Ascending aorta (tissue), 2 donors: ENCODE results near the gene ARL13A. TPM values are rescaled to one million over a fixed set of nuclear protein-coding genes. Genes with fewer than 3 reads are reported as not detected.

ENCODE experiments used
- DNase-seq, 2 donors: peaks; one replicate each; pipeline ENCODE4 v3.0.0-alpha.2; 2019; ENCODE audit warnings: low spot score in 2 of 2
- H3K27ac ChIP-seq, 2 donors: fragments of 200-600 bp; sonication (generic); one replicate each; pipeline ENCODE4 v1.5.1; 2016 to 2017; ENCODE audit warnings: mild to moderate bottlenecking in 1 of 2
- H3K27me3 ChIP-seq: fragments of 200-600 bp; sonication (generic); one replicate; pipeline ENCODE4 v1.5.1; 2017
- H3K36me3 ChIP-seq, 2 donors: fragments of 200-600 bp; sonication (generic); one replicate each; pipeline ENCODE4 v1.5.1; 2016
- H3K4me1 ChIP-seq, 2 donors: fragments of 200-600 bp; sonication (generic); one replicate each; pipeline ENCODE4 v1.5.1; 2016 to 2017; ENCODE audit warnings: mild to moderate bottlenecking in 1 of 2
- H3K4me3 ChIP-seq, 2 donors: fragments of 200-600 bp; sonication (generic); one replicate each; pipeline ENCODE4 v1.5.1; 2016 to 2017; ENCODE audit warnings: mild to moderate bottlenecking in 1 of 2
- H3K9me3 ChIP-seq, 2 donors: fragments of 200-600 bp; sonication (generic); one replicate each; pipeline ENCODE4 v1.5.1; 2016
- intact Hi-C: fragments of 100-400 bp; cut with DNase I; formaldehyde crosslinking; loops from one replicate; pipeline ENCODE4 v1.15.1; 2023
- total RNA-seq: library from RNA; depleted of rRNA; stranded (reverse); fragments of >200 nt; gene quantifications from one replicate; pipeline ENCODE4 v1.1.0, GENCODE V29; 2016
- TF ChIP-seq, protein P1 (sequence below), 3 experiments: fragments of 200-600 bp in 2 of 3; fragments of 450-650 bp in 1 of 3; sonication (generic) in 2 of 3; IDR thresholded peaks; one replicate each; pipeline ENCODE4 v1.5.1; 2016 to 2019; ENCODE audit warnings: antibody characterized with exemption in 3 of 3, mild to moderate bottlenecking in 1 of 3, moderate library complexity in 1 of 3

The ARL13A gene
- total RNA-seq, 1 donor from 2014 or later = not detected

- H3K27me3 ChIP-seq = no peaks in the 10 kb centered on the region
- intact Hi-C loops = no loop called here
- DNase-seq = no peak
- no peak overlapping the region for H3K27ac ChIP-seq
- H3K9me3 ChIP-seq = no peaks in the 10 kb centered on the region
- no peaks in the 10 kb centered on the region for H3K4me1 ChIP-seq
- TF ChIP-seq, protein P1, sequence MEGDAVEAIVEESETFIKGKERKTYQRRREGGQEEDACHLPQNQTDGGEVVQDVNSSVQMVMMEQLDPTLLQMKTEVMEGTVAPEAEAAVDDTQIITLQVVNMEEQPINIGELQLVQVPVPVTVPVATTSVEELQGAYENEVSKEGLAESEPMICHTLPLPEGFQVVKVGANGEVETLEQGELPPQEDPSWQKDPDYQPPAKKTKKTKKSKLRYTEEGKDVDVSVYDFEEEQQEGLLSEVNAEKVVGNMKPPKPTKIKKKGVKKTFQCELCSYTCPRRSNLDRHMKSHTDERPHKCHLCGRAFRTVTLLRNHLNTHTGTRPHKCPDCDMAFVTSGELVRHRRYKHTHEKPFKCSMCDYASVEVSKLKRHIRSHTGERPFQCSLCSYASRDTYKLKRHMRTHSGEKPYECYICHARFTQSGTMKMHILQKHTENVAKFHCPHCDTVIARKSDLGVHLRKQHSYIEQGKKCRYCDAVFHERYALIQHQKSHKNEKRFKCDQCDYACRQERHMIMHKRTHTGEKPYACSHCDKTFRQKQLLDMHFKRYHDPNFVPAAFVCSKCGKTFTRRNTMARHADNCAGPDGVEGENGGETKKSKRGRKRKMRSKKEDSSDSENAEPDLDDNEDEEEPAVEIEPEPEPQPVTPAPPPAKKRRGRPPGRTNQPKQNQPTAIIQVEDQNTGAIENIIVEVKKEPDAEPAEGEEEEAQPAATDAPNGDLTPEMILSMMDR (IDR thresholded peaks at IDR 0.05) = no peak
- H3K36me3 ChIP-seq = peaks cover 5 to 23% of the 10 kb centered on the region in 2 donors
- no peak overlapping the region for H3K4me3 ChIP-seq
Measured at GRCh38 chrX:101025126-101025525, 55.6 kb downstream of the ARL13A start.

GRCh38 chrX:101028562-101028961 is 59.1 kb downstream of the ARL13A start:
- no peak overlapping the region for H3K27ac ChIP-seq
- no peaks in the 10 kb centered on the region for H3K4me1 ChIP-seq
- H3K9me3 ChIP-seq = no peaks in the 10 kb centered on the region
- H3K4me3 ChIP-seq = no peak overlapping the region
- intact Hi-C loops = no loop called here
- H3K36me3 ChIP-seq = peaks cover 5 to 10% of the 10 kb centered on the region in 2 donors
- DNase-seq = no peak
- TF ChIP-seq, protein P1 (IDR thresholded peaks at IDR 0.05) = no peak
- H3K27me3 ChIP-seq = no peaks in the 10 kb centered on the region

GRCh38 chrX:101029665-101030064 is 60.2 kb downstream of the ARL13A start:
- Histone ChIP-seq H3K4me1 (no peaks in the 10 kb centered on the region), H3K27ac (no peak overlapping the region), H3K36me3 (peaks cover 5 to 6% of the 10 kb centered on the region in 2 donors), H3K27me3 (no peaks in the 10 kb centered on the region), H3K9me3 (no peaks in the 10 kb centered on the region), H3K4me3 (no peak overlapping the region)
- intact Hi-C loops = no loop called here
- TF ChIP-seq, protein P1 (IDR thresholded peaks at IDR 0.05) = no peak
- DNase-seq = peak in 1 of 2 donors; percentile 19

DNA sequence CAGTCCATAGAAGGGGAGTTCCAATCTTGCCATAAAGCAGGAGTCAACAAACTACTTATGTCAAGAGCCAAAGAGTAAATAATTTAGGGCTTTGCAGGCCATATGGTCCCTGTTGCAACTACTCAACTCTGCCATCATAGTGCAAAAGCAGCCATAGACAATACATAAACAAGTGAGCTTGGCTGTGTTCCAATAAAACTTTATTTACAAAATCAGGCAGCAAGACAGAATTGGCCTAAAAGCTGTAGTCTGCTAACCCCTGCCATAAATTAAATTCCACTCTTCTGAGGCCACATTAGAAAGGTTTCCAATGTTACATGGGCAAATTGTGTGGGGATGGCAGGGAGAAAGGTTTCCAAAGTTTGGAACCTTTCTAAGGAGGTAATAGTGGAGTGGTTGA is 67.7 kb downstream of the ARL13A start:
- Histone ChIP-seq H3K4me3 (no peak overlapping the region), H3K9me3 (no peaks in the 10 kb centered on the region), H3K36me3 (peaks cover 6 to 17% of the 10 kb centered on the region in 2 donors), H3K27ac (no peak overlapping the region), H3K4me1 (no peaks in the 10 kb centered on the region), H3K27me3 (no peaks in the 10 kb centered on the region)
- TF ChIP-seq, protein P1 (IDR thresholded peaks at IDR 0.05) = no peak
- no peak for DNase-seq
- intact Hi-C loops = no loop called here

DNA sequence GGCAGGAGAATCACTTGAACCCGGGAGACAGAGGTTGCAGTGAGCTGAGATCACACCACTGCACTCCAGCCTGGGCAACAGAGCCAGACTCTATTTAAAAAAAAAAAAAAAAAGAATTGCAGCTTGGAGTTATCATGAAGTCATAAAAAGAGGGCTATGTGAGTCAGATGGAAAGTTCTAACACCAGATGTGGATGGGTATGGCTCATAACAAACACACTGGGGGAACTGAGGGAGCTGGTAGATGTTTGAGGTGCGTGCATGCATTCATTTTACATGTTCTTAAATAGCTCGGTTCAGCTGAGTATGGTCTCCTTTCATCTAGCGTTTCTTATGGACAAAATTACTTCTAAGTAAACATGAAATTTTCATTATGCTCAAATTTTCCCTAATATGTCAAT is 70.7 kb downstream of the ARL13A start:
- Histone ChIP-seq H3K9me3 (no peaks in the 10 kb centered on the region), H3K27me3 (no peaks in the 10 kb centered on the region), H3K4me1 (no peaks in the 10 kb centered on the region), H3K4me3 (no peak overlapping the region), H3K36me3 (peaks cover 6 to 17% of the 10 kb centered on the region in 2 donors), H3K27ac (no peak overlapping the region)
- TF ChIP-seq, protein P1 (IDR thresholded peaks at IDR 0.05) = no peak
- no peak for DNase-seq
- intact Hi-C loops = no loop called here

Other genes starting within 250 kb of the ARL13A start
- 2.1 TPM for gene SYTL4, start 237.6 kb upstream of the ARL13A start, total RNA-seq
- gene CSTF2, start 149.3 kb upstream of the ARL13A start, total RNA-seq = 1.1 TPM
- not detected for gene NOX1, start 95.3 kb upstream of the ARL13A start, total RNA-seq
- not detected for gene XKRX, start 40.8 kb upstream of the ARL13A start, total RNA-seq
- gene TRMT2B, start 82.4 kb downstream of the ARL13A start, total RNA-seq = 4.5 TPM
- gene TMEM35A, start 109.2 kb downstream of the ARL13A start, total RNA-seq = not detected
- gene CENPI, start 128.5 kb downstream of the ARL13A start, total RNA-seq = not detected